Prostate gland (tissue), 2 donors: Measurements from ENCODE around the gene PTPRA.

Source experiments
- CTCF ChIP-seq, 4 experiments: fragments of 200-600 bp in 2 of 4; fragments of 450-650 bp in 2 of 4; sonication (generic) in 2 of 4; IDR thresholded peaks; 1 replicate in 3 of 4; 2 replicates in 1 of 4; pipeline ENCODE4 v1.5.1; 2016 to 2019; ENCODE audit warnings: antibody characterized with exemption in 4 of 4, mild to moderate bottlenecking in 2 of 4, moderate library complexity in 2 of 4
- POLR2A ChIP-seq: fragments of 450-650 bp; IDR thresholded peaks from one replicate; pipeline ENCODE4 v1.6.1; 2016; ENCODE audit warnings: antibody characterized with exemption, mild to moderate bottlenecking

- TF ChIP-seq CTCF (IDR thresholded peaks at IDR 0.05) (no peak), POLR2A (no peak)
Measured at GRCh38 chr20:2851086-2851485, 22.2 kb upstream of the PTPRA start.
